Measurements from ENCODE around the gene RPL7L1.

DNA sequence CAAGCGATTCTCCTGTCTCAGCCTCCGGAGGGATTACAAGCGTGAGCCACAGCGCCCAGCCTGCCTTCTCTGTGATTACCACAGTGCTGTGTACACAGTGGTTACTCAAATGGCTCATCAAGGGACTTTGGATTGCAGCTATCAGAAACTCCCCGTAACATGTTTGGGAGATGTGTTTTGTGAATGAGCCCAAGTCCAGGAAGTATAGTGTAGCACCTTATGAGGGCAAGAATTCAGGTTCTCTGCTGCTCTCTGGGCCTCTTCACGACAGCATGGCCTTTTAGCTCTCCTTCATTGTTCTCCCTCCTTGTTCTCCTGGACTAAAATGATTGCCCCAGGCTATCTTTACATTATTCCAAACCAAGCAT lies 34.1 kb upstream of the RPL7L1 start:
- TF ChIP-seq, protein P1, sequence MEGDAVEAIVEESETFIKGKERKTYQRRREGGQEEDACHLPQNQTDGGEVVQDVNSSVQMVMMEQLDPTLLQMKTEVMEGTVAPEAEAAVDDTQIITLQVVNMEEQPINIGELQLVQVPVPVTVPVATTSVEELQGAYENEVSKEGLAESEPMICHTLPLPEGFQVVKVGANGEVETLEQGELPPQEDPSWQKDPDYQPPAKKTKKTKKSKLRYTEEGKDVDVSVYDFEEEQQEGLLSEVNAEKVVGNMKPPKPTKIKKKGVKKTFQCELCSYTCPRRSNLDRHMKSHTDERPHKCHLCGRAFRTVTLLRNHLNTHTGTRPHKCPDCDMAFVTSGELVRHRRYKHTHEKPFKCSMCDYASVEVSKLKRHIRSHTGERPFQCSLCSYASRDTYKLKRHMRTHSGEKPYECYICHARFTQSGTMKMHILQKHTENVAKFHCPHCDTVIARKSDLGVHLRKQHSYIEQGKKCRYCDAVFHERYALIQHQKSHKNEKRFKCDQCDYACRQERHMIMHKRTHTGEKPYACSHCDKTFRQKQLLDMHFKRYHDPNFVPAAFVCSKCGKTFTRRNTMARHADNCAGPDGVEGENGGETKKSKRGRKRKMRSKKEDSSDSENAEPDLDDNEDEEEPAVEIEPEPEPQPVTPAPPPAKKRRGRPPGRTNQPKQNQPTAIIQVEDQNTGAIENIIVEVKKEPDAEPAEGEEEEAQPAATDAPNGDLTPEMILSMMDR (conservative IDR thresholded peaks at IDR 0.05) = no peak
- no peak for TF ChIP-seq ZFX (IDR thresholded peaks at IDR 0.05)
